Ectodermal cell (in vitro differentiated cells): ENCODE measurements around the gene TTBK2.

Source experiments
- H3K27ac ChIP-seq: 2 replicates; pipeline ENCODE4 v1.7.0; 2013; ENCODE audit warnings: mild to moderate bottlenecking, low read depth, low read length; ENCODE audit not compliant: insufficient read depth, poor library complexity, severe bottlenecking
- H3K27me3 ChIP-seq: 2 replicates; pipeline ENCODE4 v1.7.0; 2013; ENCODE audit warnings: mild to moderate bottlenecking, low read length; ENCODE audit not compliant: insufficient read depth, control insufficient read depth, poor library complexity, severe bottlenecking
- H3K36me3 ChIP-seq: one replicate; pipeline ENCODE4 v1.7.0; 2013; ENCODE audit warnings: low read length; ENCODE audit not compliant: control insufficient read depth, insufficient read depth
- H3K4me1 ChIP-seq: one replicate; pipeline ENCODE4 v1.7.0; 2013; ENCODE audit warnings: low read length; ENCODE audit not compliant: control insufficient read depth, insufficient read depth
- H3K4me3 ChIP-seq: 2 replicates; pipeline ENCODE4 v1.7.0; 2013; ENCODE audit warnings: low read depth, low read length, control low read depth; ENCODE audit not compliant: insufficient read depth
- H3K9me3 ChIP-seq: 2 replicates; pipeline ENCODE4 v1.7.0; 2013; ENCODE audit warnings: mild to moderate bottlenecking, low read length, moderate library complexity; ENCODE audit not compliant: control insufficient read depth
- WGBS, 2 experiments: methylation state at CpG; one replicate each; pipeline ENCODE4 v1.1.7; 2013; ENCODE audit warnings: missing lambda C conversion rate in 2 of 2; 5-methylcytosine and 5-hydroxymethylcytosine counted together

TTBK2 gene

DNA sequence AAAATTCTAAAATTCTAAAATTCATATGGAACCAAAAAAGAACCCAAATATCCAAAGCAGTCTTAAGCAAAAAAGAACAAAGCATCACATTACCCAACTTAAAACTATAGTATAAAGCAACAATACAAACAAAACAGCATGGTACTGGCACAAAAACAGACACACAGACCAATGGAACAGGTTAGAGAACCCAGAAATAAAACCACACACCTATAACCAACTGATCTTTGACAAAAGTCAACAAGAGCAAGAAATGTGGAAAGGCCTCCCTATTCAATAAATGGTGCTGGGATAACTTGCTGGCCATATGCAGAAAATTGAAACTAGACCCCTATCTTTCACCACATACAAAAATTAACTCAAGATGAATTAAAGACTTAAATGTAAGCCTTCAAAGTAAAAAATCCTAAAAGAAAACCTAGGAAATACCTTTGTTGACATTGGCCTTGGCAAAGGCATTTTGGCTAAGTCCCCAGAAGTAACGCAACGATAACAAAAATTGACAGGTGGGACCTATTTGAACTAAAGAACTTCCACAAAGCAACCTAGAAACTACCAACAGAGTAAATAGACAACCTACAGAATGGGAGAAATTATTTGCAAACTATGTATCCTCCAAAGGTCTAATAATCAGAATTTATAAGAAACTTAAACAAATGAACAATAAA lies 56.9 kb downstream of the TTBK2 start:
- no peaks in the 10 kb centered on the region for H3K36me3 ChIP-seq
- 97 to 100% methylated on average over 2 of the region's 2 CpGs for WGBS, 2 experiments

DNA sequence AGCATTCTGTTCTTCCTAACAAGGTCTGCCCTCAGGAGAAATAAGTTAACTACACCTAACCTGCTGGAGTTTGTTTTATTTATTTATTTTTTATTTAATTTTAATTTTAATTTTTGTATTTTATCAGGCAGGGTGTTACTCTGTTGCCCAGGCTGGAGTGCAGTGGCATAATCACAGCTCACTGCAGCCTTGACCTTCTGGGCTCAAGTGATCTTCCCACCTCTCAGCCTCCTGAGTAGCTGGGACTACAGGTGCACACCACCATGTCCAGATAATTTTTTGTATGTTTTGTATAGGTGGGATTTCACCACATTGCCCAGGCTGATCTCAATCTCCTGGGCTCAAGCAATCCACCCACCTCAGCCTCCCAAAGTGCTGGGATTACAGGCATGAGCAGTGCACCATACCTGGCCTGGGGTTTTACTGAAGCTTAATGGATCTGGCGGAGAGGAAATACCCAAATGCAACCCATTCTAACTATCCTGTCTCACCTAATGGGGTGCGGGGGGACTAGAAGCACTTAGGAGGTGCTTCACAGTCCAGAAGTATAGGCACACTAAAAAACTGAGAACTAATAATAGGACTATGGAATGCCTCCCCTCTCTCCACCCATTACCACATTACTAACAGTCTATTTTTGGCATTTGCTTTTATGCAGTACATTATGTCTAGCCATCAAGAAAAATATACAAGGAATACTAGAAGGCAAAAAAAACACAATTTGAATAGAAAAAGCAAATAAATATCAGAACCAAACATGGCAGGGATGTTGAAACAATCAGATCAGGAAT lies 61.4 kb downstream of the TTBK2 start:
- Histone ChIP-seq H3K9me3 (no peaks in the 10 kb centered on the region), H3K4me3 (no peak overlapping the region), H3K27me3 (no peaks in the 10 kb centered on the region), H3K27ac (no peak overlapping the region), H3K4me1 (no peaks in the 10 kb centered on the region), H3K36me3 (no peaks in the 10 kb centered on the region)
- WGBS, 2 experiments: 90 to 97% methylated on average over 2 of the region's 2 CpGs

More for the DNA sequence above, 56.9 kb downstream of the TTBK2 start:
- no peaks in the 10 kb centered on the region for H3K4me1 ChIP-seq
- no peak overlapping the region for H3K4me3 ChIP-seq
- no peaks in the 10 kb centered on the region for H3K9me3 ChIP-seq
- no peak overlapping the region for H3K27ac ChIP-seq
- H3K27me3 ChIP-seq: no peaks in the 10 kb centered on the region

DNA sequence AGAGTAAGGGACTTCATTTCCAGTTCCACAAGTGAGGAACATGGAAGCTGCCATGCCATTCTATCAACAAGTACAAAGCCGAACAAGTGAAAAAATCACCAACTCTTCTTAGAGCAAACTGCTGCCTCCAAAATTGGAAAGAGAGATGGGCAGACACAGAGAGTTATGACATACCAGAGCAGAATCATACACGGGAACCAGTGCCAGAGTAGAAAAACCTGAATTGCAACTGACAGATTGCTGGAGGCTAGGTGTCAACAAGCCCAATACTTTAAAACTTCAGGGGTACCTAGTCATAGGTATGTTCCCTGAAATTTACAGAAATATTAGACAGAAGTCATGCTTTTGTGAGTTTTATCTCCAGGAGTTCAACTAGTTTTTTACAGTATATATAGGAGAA lies 62.0 kb downstream of the TTBK2 start:
- 92 to 95% methylated on average over 2 of the region's 2 CpGs for WGBS, 2 experiments
- Histone ChIP-seq H3K4me1 (no peaks in the 10 kb centered on the region), H3K27me3 (no peaks in the 10 kb centered on the region), H3K27ac (no peak overlapping the region), H3K36me3 (no peaks in the 10 kb centered on the region), H3K4me3 (no peak overlapping the region), H3K9me3 (no peaks in the 10 kb centered on the region)

DNA sequence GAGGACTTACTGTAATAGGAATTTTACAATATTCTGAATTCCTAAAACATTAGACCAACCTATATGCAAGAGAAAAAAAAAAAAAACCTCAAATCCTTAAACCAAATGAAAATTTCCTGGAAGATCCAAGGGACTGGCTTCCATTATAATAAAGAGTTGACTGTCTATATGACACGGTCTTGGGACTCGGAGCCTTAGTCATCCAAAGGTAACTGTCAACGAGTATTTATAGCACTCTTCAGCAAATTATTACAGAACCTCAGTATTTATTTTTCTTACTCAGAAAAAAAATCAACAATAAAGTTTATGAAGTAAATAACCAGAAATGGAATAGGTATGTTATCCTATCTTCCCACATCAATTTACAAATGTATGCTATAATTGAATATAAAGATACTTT lies 66.0 kb downstream of the TTBK2 start:
- WGBS, 2 experiments: 93 to 100% methylated on average over 3 of the region's 3 CpGs
- H3K4me3 ChIP-seq: no peak overlapping the region

DNA sequence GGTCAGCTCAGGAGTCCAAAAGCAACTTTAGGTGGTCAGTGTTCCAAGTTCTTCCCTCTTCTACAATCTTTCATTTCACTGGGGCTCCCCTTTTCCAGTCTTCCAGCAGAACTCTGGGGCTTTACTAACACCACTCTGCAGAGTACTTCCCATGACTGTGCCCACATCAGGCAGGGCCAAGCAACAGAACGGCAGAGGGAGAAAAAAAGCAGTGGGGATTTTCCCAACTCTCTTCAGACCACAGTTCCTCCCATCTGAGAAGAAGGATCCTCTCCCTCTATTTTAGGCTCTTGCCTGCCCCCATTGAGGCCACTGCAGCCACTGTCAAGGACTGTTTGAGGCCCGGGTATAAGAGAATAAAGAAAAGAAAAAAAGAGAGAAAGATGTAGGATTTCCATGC lies 70.7 kb downstream of the TTBK2 start:
- H3K4me3 ChIP-seq: no peak overlapping the region
- WGBS, 2 experiments: 96 to 100% methylated on average over 2 of the region's 2 CpGs
- H3K27me3 ChIP-seq: no peaks in the 10 kb centered on the region
- H3K27ac ChIP-seq: no peak overlapping the region
- no peaks in the 10 kb centered on the region for H3K36me3 ChIP-seq
- no peaks in the 10 kb centered on the region for H3K9me3 ChIP-seq
- H3K4me1 ChIP-seq: no peaks in the 10 kb centered on the region

More for the DNA sequence above, 66.0 kb downstream of the TTBK2 start:
- no peak overlapping the region for H3K27ac ChIP-seq
- H3K4me1 ChIP-seq: no peaks in the 10 kb centered on the region
- H3K36me3 ChIP-seq: no peaks in the 10 kb centered on the region
- no peaks in the 10 kb centered on the region for H3K27me3 ChIP-seq
- no peaks in the 10 kb centered on the region for H3K9me3 ChIP-seq

DNA sequence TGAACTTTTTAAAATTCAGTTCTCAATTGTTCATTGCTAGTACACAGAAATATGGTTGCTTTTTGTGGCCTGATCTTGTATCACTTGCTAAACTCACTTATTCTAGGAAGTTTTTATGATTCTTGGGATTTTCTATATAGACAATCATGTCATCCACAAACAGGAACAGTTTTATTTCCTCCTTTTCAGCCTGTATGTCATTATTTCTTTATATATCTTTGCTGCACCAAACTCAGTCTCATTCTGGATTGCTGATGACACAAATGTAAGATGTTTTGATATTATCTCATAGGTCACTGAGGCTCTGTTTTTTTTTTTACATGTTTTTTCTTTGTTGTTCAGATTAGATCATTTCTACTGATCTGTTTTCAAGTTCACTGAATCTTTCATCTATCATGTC lies 71.7 kb downstream of the TTBK2 start:
- no peaks in the 10 kb centered on the region for H3K36me3 ChIP-seq
- H3K27me3 ChIP-seq: no peaks in the 10 kb centered on the region
- no peak overlapping the region for H3K4me3 ChIP-seq
- no peak overlapping the region for H3K27ac ChIP-seq
- no peaks in the 10 kb centered on the region for H3K4me1 ChIP-seq
- H3K9me3 ChIP-seq: no peaks in the 10 kb centered on the region

DNA sequence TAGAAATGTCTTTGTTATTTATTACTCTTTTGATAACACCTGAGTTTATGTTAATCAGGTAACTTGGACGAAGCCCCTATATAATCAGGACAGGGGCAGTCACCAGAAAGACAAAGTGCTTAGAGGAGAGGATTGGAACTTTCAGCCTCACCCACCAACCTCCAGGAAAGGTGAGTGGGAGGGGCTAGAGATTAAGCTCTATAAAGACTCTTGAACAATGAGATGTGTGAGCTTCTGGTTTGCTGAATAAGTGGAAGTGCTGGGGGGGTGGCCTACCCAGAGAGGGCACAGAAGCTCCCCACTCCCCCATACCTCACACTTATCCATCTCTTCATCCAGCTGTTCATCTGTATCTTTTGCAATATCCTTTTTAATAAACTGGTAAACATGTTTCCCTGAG lies 73.9 kb downstream of the TTBK2 start:
- Histone ChIP-seq H3K27ac (no peak overlapping the region), H3K4me3 (no peak overlapping the region), H3K36me3 (no peaks in the 10 kb centered on the region), H3K27me3 (no peaks in the 10 kb centered on the region), H3K9me3 (no peaks in the 10 kb centered on the region), H3K4me1 (no peaks in the 10 kb centered on the region)
- 94% methylated on average over 1 of the region's 1 CpG; no CpG with 5 or more reads in 1 of the 2 experiments for WGBS, 2 experiments

DNA sequence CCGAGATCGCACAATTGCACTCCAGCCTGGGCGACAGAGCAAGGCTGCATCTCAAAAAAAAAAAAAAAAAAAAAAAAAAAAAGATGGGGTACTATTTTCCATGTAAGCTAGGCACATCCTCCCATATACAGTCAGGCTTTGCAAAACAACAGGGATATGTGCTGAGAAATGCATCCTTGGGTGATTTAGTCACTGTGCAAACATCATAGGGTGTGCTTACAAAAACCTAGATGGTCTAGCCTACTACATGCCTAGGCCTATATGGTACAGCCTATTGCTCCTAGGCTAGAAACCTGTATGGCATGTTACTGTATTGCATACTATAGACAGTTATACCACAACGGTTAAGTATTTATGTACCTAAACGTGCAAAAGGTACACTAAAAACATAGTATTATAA lies 75.0 kb downstream of the TTBK2 start:
- no peak overlapping the region for H3K27ac ChIP-seq
- 91 to 97% methylated on average over 3 to 5 of the region's 5 CpGs for WGBS, 2 experiments
- no peaks in the 10 kb centered on the region for H3K27me3 ChIP-seq
- no peak overlapping the region for H3K4me3 ChIP-seq
- no peaks in the 10 kb centered on the region for H3K9me3 ChIP-seq
- H3K36me3 ChIP-seq: no peaks in the 10 kb centered on the region
- no peaks in the 10 kb centered on the region for H3K4me1 ChIP-seq

DNA sequence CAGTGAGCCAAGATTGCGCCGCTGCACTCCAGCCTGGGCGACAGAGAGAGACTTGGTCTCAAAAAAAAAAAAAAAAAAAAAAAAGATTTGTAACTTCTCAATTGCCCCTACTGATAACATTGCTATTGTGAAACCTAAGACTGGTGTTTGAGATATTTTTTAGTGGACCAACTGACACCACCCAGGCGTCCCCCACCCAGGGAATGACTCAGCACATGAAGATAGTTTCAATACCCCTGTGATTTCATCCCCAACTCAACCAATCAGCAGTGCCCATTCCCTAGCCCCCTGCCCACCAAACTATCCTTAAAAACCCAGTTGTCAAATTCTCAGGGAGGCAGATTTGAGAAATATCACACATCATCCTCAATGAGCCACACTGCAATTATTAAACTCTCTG lies 76.9 kb downstream of the TTBK2 start:
- Histone ChIP-seq H3K4me3 (no peak overlapping the region), H3K4me1 (no peaks in the 10 kb centered on the region), H3K36me3 (no peaks in the 10 kb centered on the region), H3K9me3 (no peaks in the 10 kb centered on the region), H3K27me3 (no peaks in the 10 kb centered on the region), H3K27ac (no peak overlapping the region)
- 91 to 95% methylated on average over 4 of the region's 4 CpGs for WGBS, 2 experiments

DNA sequence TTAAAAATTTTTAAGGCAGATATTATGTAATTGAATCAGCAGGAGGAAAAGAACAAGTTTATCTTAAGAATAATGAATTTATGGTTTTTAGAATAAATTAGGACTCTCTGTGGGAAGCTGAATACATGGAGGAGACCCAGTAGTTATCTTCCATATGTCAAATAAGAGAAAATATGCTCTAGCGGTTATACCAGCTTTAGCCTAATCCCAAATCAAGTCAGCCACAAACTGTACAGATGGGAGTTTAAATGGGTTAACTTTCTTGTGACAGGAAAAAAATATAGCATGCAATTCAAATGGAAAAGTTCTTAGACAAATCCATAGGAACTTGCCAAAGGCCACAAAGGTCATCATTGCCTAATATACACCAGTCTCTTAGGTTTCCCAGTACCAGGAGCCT lies 84.3 kb downstream of the TTBK2 start:
- WGBS, 2 experiments: 92% methylated on average over 1 of the region's 1 CpG; no CpG with 5 or more reads in 1 of the 2 experiments
- H3K36me3 ChIP-seq: no peaks in the 10 kb centered on the region
- H3K4me3 ChIP-seq: no peak overlapping the region
- H3K27ac ChIP-seq: no peak overlapping the region
- no peaks in the 10 kb centered on the region for H3K9me3 ChIP-seq
- H3K27me3 ChIP-seq: no peaks in the 10 kb centered on the region
- H3K4me1 ChIP-seq: no peaks in the 10 kb centered on the region
